ENCODE results near the gene RNF2. TPM values are rescaled to one million over a fixed set of nuclear protein-coding genes. Genes with fewer than 3 reads are reported as not detected.

The RNF2 gene
- polyA plus RNA-seq, 1 donor from 2014 or later: 49.2 TPM

GRCh38 chr1:185112356-185112755, 67.0 kb downstream of the RNF2 start:
- H3K27ac ChIP-seq (ENCODE audit: low read length): no peak overlapping the region
- no peaks in the 10 kb centered on the region for H3K9me2 ChIP-seq (ENCODE audit: insufficient read depth, low read length)
- H3K79me2 ChIP-seq (replicated peaks; ENCODE audit: insufficient read depth, low read length): no peaks in the 10 kb centered on the region
- H3K4me3 ChIP-seq (ENCODE audit: low read length): no peak overlapping the region
- H3K9ac ChIP-seq (ENCODE audit: low read length): no peak overlapping the region
- H2AFZ ChIP-seq (ENCODE audit: low read depth, low read length): no peak overlapping the region
- H4K20me1 ChIP-seq (ENCODE audit: insufficient read depth): no peaks in the 10 kb centered on the region
- no peaks in the 10 kb centered on the region for H3K36me3 ChIP-seq (ENCODE audit: insufficient read depth, low read length)
- no peaks in the 10 kb centered on the region for H3K27me3 ChIP-seq (ENCODE audit: insufficient read depth, low read depth, low read length)
- H3F3A ChIP-seq (ENCODE audit: insufficient read depth, low read length, poor library complexity, severe bottlenecking): no peaks in the 10 kb centered on the region
- H3K4me2 ChIP-seq (ENCODE audit: low read length): no peak overlapping the region
- H3K9me3 ChIP-seq (ENCODE audit: low read length): no peaks in the 10 kb centered on the region
- TF ChIP-seq EZH2 (IDR thresholded peaks at IDR 0.05; ENCODE audit: borderline replicate concordance, insufficient read depth, low read length, poor library complexity, severe bottlenecking) (no peak), RAD21 (conservative IDR thresholded peaks at IDR 0.05) (no peak), MXI1 (conservative IDR thresholded peaks at IDR 0.05; ENCODE audit: poor library complexity, severe bottlenecking) (no peak), TAF1 (IDR thresholded peaks at IDR 0.05; ENCODE audit: low read depth) (no peak), CTCF (IDR thresholded peaks at IDR 0.05; ENCODE audit: poor library complexity, severe bottlenecking) (no peak), SMC3 (conservative IDR thresholded peaks at IDR 0.05; ENCODE audit: poor library complexity) (no peak)

GRCh38 chr1:185129708-185130107, 84.3 kb downstream of the RNF2 start:
- H3K9me3 ChIP-seq (ENCODE audit: low read length): no peaks in the 10 kb centered on the region
- H3K79me2 ChIP-seq (replicated peaks; ENCODE audit: insufficient read depth, low read length): no peaks in the 10 kb centered on the region
- H3K4me2 ChIP-seq (ENCODE audit: low read length): no peak overlapping the region
- H3K9ac ChIP-seq (ENCODE audit: low read length): no peak overlapping the region
- no peaks in the 10 kb centered on the region for H3K36me3 ChIP-seq (ENCODE audit: insufficient read depth, low read length)
- TF ChIP-seq MXI1 (conservative IDR thresholded peaks at IDR 0.05; ENCODE audit: poor library complexity, severe bottlenecking) (no peak), CTCF (IDR thresholded peaks at IDR 0.05; ENCODE audit: poor library complexity, severe bottlenecking) (no peak), REST (IDR thresholded peaks at IDR 0.05; ENCODE audit: borderline replicate concordance) (no peak), EP300 (conservative IDR thresholded peaks at IDR 0.05; ENCODE audit: poor library complexity, severe bottlenecking) (no peak), EZH2 (IDR thresholded peaks at IDR 0.05; ENCODE audit: borderline replicate concordance, insufficient read depth, low read length, poor library complexity, severe bottlenecking) (no peak), RAD21 (conservative IDR thresholded peaks at IDR 0.05) (no peak), TAF1 (IDR thresholded peaks at IDR 0.05; ENCODE audit: low read depth) (no peak), SMC3 (conservative IDR thresholded peaks at IDR 0.05; ENCODE audit: poor library complexity) (no peak), POLR2AphosphoS5 (IDR thresholded peaks at IDR 0.05) (no peak)
- no peak overlapping the region for H3K27ac ChIP-seq (ENCODE audit: low read length)
- H3K9me2 ChIP-seq (ENCODE audit: insufficient read depth, low read length): no peaks in the 10 kb centered on the region
- no peak overlapping the region for H3K4me3 ChIP-seq (ENCODE audit: low read length)
- H4K20me1 ChIP-seq (ENCODE audit: insufficient read depth): no peaks in the 10 kb centered on the region
- H3K27me3 ChIP-seq (ENCODE audit: insufficient read depth, low read depth, low read length): no peaks in the 10 kb centered on the region
- H3F3A ChIP-seq (ENCODE audit: insufficient read depth, low read length, poor library complexity, severe bottlenecking): peaks cover 3% of the 10 kb centered on the region
- H2AFZ ChIP-seq (ENCODE audit: low read depth, low read length): no peak overlapping the region
